Measurements from ENCODE around the gene C11orf86.
"Not testable (repeated sequence)": the region's sequence is repeated elsewhere in the genome, so short reads cannot be mapped to it uniquely, and the experiment has no call there.

Gene C11orf86

DNA sequence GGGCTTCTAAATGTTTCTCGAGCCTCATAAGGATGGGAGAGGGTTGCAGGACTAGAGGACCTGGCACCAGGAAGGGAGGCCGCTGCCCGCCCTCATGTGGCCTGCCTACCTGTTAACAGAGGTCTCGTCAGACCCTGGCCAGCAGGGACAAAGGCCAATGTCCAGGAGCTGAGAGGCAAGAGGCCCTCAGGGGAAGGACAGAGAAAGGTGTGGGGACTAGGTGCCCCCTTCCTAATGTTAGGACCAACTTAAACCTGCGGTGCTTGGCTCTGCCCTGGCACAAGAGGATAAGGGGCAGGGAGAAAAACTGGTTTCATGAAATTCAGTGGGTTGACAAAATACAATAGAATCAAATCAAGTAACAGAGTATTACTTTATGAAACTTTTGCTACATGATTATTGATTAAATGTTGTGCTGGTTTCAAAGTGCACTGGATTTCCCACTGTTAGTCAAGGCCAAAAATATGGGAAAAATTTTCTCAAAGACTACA lies 27.9 kb downstream of the C11orf86 start:
- TF ChIP-seq, protein P1, sequence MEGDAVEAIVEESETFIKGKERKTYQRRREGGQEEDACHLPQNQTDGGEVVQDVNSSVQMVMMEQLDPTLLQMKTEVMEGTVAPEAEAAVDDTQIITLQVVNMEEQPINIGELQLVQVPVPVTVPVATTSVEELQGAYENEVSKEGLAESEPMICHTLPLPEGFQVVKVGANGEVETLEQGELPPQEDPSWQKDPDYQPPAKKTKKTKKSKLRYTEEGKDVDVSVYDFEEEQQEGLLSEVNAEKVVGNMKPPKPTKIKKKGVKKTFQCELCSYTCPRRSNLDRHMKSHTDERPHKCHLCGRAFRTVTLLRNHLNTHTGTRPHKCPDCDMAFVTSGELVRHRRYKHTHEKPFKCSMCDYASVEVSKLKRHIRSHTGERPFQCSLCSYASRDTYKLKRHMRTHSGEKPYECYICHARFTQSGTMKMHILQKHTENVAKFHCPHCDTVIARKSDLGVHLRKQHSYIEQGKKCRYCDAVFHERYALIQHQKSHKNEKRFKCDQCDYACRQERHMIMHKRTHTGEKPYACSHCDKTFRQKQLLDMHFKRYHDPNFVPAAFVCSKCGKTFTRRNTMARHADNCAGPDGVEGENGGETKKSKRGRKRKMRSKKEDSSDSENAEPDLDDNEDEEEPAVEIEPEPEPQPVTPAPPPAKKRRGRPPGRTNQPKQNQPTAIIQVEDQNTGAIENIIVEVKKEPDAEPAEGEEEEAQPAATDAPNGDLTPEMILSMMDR (IDR thresholded peaks at IDR 0.05) = no peak
- Histone ChIP-seq H3K27ac (no peak overlapping the region), H3K4me3 (no peak overlapping the region)
- DNase-seq (ENCODE audit: low spot score) = no peak

DNA sequence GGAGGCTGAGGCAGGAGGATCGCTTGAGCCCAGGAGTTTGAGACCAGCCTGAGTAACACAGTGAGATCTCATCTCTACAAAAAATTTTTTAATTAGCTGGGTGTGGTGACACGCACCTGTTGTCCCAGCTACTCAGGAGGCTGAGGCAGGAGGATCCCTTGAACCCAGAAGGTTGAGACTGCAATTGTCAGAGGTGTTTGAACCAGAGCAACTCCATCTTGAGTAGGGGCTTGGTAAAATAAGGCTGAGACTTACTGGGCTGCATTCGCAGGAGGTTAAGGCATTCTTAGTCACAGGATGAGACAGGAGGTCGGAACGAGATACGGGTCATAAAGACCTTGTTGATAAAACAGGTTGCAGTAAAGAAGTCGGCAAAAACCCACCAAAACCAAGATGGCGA lies 30.1 kb downstream of the C11orf86 start:
- not testable (repeated sequence) for H3K27ac ChIP-seq; DNase-seq (ENCODE audit: low spot score); H3K4me3 ChIP-seq

DNA sequence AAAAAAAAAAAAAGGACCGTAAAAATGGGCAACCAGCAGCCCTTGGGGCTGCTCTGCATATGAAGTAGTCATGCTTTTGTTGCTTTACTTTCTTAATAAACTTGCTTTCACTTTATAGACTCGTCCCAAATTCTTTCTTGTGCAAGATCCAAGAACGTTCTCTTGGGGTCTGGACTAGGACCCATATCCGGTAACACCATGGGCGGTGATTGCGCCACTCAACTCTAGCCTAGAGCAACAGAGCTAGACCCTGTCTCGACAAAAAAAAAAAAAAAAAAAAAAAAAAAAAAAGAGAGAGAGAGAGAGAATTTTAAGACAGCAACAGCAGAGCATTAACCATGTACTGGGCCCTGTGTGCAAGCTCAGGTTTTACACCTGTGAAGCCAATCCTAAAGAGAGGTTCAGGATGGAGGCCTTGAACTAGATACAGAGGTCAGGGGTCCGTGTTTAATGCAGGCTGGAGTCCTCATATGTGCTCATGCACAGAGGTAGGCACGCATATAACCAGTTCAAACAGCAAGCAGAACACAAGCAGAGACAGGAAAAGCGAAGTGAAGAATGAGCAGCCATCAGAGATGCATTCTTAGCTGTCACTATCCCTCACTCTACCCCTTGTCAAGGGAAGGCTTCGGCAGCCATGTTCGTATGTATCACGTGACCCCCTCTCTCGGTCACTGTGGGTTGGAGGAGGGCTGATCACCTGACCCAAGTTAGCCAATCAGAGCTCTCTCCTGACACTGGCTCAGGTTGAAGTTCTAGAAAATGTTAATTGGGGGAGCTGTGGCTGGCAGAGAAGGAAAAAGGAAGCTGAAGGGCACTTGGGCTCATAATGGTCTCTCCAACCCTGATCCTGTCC lies 31.2 kb downstream of the C11orf86 start:
- Histone ChIP-seq H3K27ac (no peak overlapping the region), H3K4me3 (no peak overlapping the region)
- TF ChIP-seq, protein P1 (IDR thresholded peaks at IDR 0.05) = no peak
- no peak for DNase-seq (ENCODE audit: low spot score)

DNA sequence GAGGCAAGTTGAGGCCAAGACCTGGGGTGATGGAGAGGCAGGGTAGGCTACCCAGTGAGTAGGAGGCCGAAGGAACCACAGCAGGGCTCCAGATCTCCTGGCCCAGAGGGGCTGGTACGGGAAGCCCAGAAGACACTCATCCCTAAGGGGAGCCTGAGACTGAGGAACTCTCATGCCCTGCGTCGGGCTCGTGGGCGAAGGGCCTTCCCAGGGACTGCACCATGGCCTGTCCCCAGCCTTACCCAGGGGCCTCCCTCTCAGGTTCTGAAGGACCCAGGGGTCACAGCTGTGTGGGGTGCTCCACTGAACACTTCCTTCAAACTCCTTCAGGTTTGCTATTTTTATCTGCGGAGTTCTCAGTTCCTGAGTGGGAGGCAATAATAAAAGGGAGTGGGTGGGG lies 32.0 kb downstream of the C11orf86 start:
- no peak for DNase-seq (ENCODE audit: low spot score)
- Histone ChIP-seq H3K27ac (no peak overlapping the region), H3K4me3 (no peak overlapping the region)
- TF ChIP-seq, protein P1 (IDR thresholded peaks at IDR 0.05) = no peak

DNA sequence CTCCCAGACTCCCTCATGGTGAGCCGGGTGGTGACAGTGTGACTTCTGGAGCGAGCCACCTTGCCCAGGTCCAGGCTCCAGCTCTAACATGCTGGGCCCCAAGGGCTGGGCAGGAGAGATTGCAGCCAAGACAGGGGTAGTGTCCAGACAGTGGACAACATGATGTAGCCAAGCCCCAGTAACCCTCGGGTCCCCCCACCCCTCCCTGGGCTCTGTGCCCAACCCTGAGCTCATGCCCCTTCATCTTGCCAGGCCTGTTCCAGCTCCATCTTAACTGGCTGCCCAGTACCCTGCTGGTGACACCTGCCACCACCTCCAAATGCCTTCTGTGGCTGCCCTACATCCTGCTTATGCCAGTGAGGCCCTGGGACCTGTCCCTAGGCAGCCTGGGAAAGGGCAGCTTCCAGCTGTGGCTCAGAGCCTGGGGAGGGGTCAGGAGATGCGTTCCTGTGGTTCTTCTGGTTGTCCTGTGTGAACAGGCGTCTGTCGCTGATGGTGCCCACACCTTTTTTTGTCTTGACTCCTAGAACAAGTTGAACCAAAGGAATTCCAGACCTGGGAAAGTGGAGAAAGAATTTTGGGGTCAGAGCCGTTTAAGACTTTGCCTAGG lies 35.3 kb downstream of the C11orf86 start:
- Histone ChIP-seq H3K4me3 (no peak overlapping the region), H3K27ac (no peak overlapping the region)
- TF ChIP-seq, protein P1 (IDR thresholded peaks at IDR 0.05) = no peak
- DNase-seq (ENCODE audit: low spot score) = no peak

DNA sequence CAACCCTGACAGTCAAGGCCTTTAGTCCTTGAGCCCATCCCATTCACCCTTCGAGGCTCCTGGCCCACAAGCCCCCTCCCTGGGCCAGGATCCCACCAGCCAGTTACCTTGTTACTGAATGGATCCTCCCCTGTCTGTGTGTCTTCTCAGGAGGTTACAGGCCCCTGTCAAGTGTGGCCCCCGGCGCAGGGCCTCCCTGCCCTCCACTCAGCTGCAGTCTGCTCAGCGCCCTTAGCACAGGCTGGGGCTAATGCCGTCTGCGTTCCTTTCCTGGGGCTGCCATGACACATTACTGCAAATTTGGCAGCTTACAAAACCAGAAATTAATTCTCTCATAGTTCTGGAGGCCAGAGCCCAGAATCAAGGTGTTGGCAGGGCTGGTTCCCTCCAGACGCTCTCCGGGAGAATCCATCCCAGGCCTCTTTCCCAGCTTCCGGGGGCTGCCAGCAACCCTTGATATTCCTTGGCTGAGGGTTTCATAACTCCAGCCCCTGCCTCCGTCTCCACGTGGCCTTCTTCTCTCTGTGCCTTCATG lies 38.5 kb downstream of the C11orf86 start:
- Histone ChIP-seq H3K4me3 (no peak overlapping the region), H3K27ac (no peak overlapping the region)
- DNase-seq (ENCODE audit: low spot score) = no peak
- TF ChIP-seq, protein P1 (IDR thresholded peaks at IDR 0.05) = no peak

DNA sequence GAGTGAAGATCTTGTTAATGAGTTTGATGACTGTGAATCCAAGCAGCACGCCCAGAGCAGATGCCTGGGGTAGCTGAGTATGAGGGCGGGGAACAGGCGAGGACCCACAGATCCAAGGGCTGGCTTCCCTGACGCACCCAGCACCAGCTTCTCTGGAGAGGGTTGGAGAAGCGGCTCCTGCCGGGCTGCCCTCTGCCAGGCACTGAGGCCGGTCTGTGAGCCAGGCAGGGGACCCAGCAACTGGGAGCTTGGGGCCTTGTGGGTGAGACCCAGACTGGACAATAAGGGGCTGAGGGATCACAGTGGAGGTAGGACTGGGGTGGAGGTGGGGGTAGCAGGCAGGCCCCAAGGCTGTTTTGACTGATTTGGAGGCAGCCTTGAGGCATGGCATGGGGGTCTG lies 39.2 kb downstream of the C11orf86 start:
- Histone ChIP-seq H3K4me3 (no peak overlapping the region), H3K27ac (no peak overlapping the region)
- no peak for DNase-seq (ENCODE audit: low spot score)
- TF ChIP-seq, protein P1 (IDR thresholded peaks at IDR 0.05) = no peak
